RPMI8226 (cell line): ENCODE data around the gene LGR4.
"Not testable (repeated sequence)": the region's sequence is repeated elsewhere in the genome, so short reads cannot be mapped to it uniquely, and the experiment has no call there.

Experiments used
- DNase-seq: peaks from one replicate; pipeline ENCODE4 v3.0.0-alpha.2; 2015

The LGR4 gene

GRCh38 chr11:27372164-27372563 lies 100.4 kb downstream of the LGR4 start:
- no peak for DNase-seq

- DNase-seq, result no peak
Measured at GRCh38 chr11:27371489-27371888, 101.1 kb downstream of the LGR4 start.

- DNase-seq, result no peak
Measured at GRCh38 chr11:27370374-27370773, 102.2 kb downstream of the LGR4 start.

GRCh38 chr11:27367881-27368280 lies 104.7 kb downstream of the LGR4 start:
- no peak for DNase-seq

GRCh38 chr11:27363576-27364117 lies 108.9 kb downstream of the LGR4 start:
- no peak for DNase-seq

GRCh38 chr11:27362749-27363575 lies 109.6 kb downstream of the LGR4 start, which contains the start of gene CCDC34:
Gene CCDC34, minus strand, starts transcription at chr11:27363215. Its CDS starts 21 bp downstream, at chr11:27363194.
- DNase-seq, result peak; percentile 94

GRCh38 chr11:27361649-27362431 lies 110.8 kb downstream of the LGR4 start:
- no peak for DNase-seq

GRCh38 chr11:27358296-27358695 lies 114.3 kb downstream of the LGR4 start:
- DNase-seq, result no peak

- no peak for DNase-seq
Measured at GRCh38 chr11:27357250-27357649, 115.3 kb downstream of the LGR4 start.

- DNase-seq, result no peak
Measured at GRCh38 chr11:27356624-27357222, 115.9 kb downstream of the LGR4 start.

GRCh38 chr11:27355575-27356104 lies 117.0 kb downstream of the LGR4 start:
- no peak for DNase-seq

- no peak for DNase-seq
Measured at GRCh38 chr11:27354359-27354965, 118.1 kb downstream of the LGR4 start.

GRCh38 chr11:27353593-27354358 lies 118.8 kb downstream of the LGR4 start:
- DNase-seq, result no peak

- no peak for DNase-seq
Measured at GRCh38 chr11:27352781-27353180, 119.8 kb downstream of the LGR4 start.

- DNase-seq, result no peak
Measured at GRCh38 chr11:27350511-27350910, 122.1 kb downstream of the LGR4 start.

- DNase-seq, result no peak
Measured at GRCh38 chr11:27349919-27350318, 122.7 kb downstream of the LGR4 start.

- DNase-seq, result no peak
Measured at GRCh38 chr11:27348340-27348873, 124.2 kb downstream of the LGR4 start.

- DNase-seq, result no peak
Measured at GRCh38 chr11:27347359-27348339, 124.9 kb downstream of the LGR4 start.

GRCh38 chr11:27339941-27340340 lies 132.6 kb downstream of the LGR4 start:
- no peak for DNase-seq

GRCh38 chr11:27334764-27335163 lies 137.8 kb downstream of the LGR4 start:
- DNase-seq, result not testable (repeated sequence)
